K562 (cell line): ENCODE measurements around the gene CHIC2. TPM values are rescaled to one million over a fixed set of nuclear protein-coding genes. Genes with fewer than 3 reads are reported as not detected.

Source experiments
- ATAC-seq: fragments of 200-7000 bp; cut with Tn5 transposase; 3 replicates; pipeline ENCODE4 v1.9.1; 2020; ENCODE audit warnings: moderate library complexity
- BruUV-seq: library from RNA; stranded (reverse); fragments of 400-500 nt; replicated peaks from 2 replicates; lab custom pipeline; 2021; lab: Mats Ljungman, UMichigan
- CTCF ChIA-PET: fragments of 300-600 bp; formaldehyde crosslinking; extraction: SDS; loops from one replicate; lab custom pipeline; 2021; ENCODE audit warnings: low intra/inter-chr PET ratio; lab: Yijun Ruan, JAX
- POLR2A ChIA-PET: fragments of 300-600, 350-650 bp; sonication (Branson Sonifier 250); formaldehyde crosslinking; extraction: SDS; loops from one replicate; lab custom pipeline; 2021; ENCODE audit warnings: antibody characterized with exemption, inconsistent platforms; lab: Yijun Ruan, JAX
- DNase-seq, 4 experiments: peaks; one replicate each; pipeline versions ENCODE4 v3.0.0 to v3.0.0-alpha.2; 2011 to 2018; ENCODE audit warnings: low spot score in 3 of 4, mixed read lengths in 3 of 4; ENCODE audit errors: extremely low read depth in 1 of 4
- FAIRE-seq: peaks from 2 replicates; lab custom pipeline; 2011; peaks lifted over from hg19 to GRCh38; lab: Jason Lieb, UNC
- H2AFZ ChIP-seq: 2 replicates; pipeline ENCODE4 v1.6.0; 2011; ENCODE audit warnings: low read depth, low read length, control low read depth, inconsistent platforms
- H3K27ac ChIP-seq: fragments of 200-600 bp; 3 replicates; pipeline ENCODE4 v1.8.0; 2011; ENCODE audit warnings: low read depth, mild to moderate bottlenecking, control low read depth, inconsistent platforms, low read length, moderate library complexity, mixed read lengths; ENCODE audit errors: extremely low read depth
- H3K27me3 ChIP-seq, 2 experiments: fragments of 300-600 bp in 1 of 2; 2 replicates in 1 of 2; 3 replicates in 1 of 2; pipeline versions ENCODE4 v1.6.0 to v1.8.0; 2011; ENCODE audit warnings: inconsistent platforms in 2 of 2, low read length in 2 of 2, mild to moderate bottlenecking in 1 of 2, mixed read lengths in 1 of 2, moderate library complexity in 1 of 2; ENCODE audit not compliant: control insufficient read depth in 2 of 2, insufficient read depth in 2 of 2
- H3K36me3 ChIP-seq: fragments of 300-600 bp; 3 replicates; pipeline ENCODE4 v1.8.0; 2011; ENCODE audit warnings: mild to moderate bottlenecking, low read length, inconsistent platforms; ENCODE audit not compliant: control insufficient read depth, insufficient read depth
- H3K4me1 ChIP-seq, 2 experiments: fragments of 200-600 bp in 1 of 2; replicated peaks in 1 of 2; 2 replicates in 1 of 2; 3 replicates in 1 of 2; pipeline versions ENCODE4 v1.5.1 to v1.8.0; 2011; ENCODE audit warnings: inconsistent platforms in 2 of 2, low read length in 2 of 2, mild to moderate bottlenecking in 1 of 2, mixed read lengths in 1 of 2, moderate library complexity in 1 of 2; ENCODE audit not compliant: control insufficient read depth in 2 of 2, insufficient read depth in 2 of 2
- H3K4me2 ChIP-seq: 2 replicates; pipeline ENCODE4 v1.6.1; 2011; ENCODE audit warnings: low read length, control low read depth, inconsistent platforms, mixed read lengths; ENCODE audit not compliant: insufficient read depth
- H3K4me3 ChIP-seq: fragments of 200-600 bp; sonication (generic), shearing (Covaris generic); 2 replicates; pipeline ENCODE4 v1.5.1; 2016; ENCODE audit warnings: control low read depth, inconsistent platforms
- H3K79me2 ChIP-seq: fragments of 200-600 bp; 3 replicates; pipeline ENCODE4 v1.8.0; 2011; ENCODE audit warnings: low read length, inconsistent platforms; ENCODE audit not compliant: control insufficient read depth, insufficient read depth
- H3K9ac ChIP-seq, 2 experiments: 2 replicates each; pipeline versions ENCODE4 v1.6.0 to v1.6.1; 2011; ENCODE audit warnings: low read depth in 2 of 2, low read length in 2 of 2, control low read depth in 1 of 2, inconsistent platforms in 1 of 2, mild to moderate bottlenecking in 1 of 2, mixed read lengths in 1 of 2; ENCODE audit not compliant: insufficient read depth in 1 of 2
- H3K9me1 ChIP-seq: one replicate; pipeline ENCODE4 v1.6.0; 2011; ENCODE audit warnings: inconsistent platforms, mild to moderate bottlenecking, low read length, moderate library complexity; ENCODE audit not compliant: control insufficient read depth, insufficient read depth
- H3K9me3 ChIP-seq: replicated peaks from 2 replicates; pipeline ENCODE4 v1.5.1; 2011; ENCODE audit warnings: low read depth, low read length, inconsistent platforms; ENCODE audit not compliant: control insufficient read depth, insufficient read depth
- H4K20me1 ChIP-seq: replicated peaks from 2 replicates; pipeline ENCODE4 v1.6.1; 2011; ENCODE audit warnings: low read length, inconsistent platforms, mixed read lengths; ENCODE audit not compliant: control insufficient read depth, insufficient read depth
- ARHGAP35 ChIP-seq: fragments of 450-650 bp; IDR thresholded peaks from 2 replicates; pipeline ENCODE4 v1.6.1; 2018; ENCODE audit not compliant: partially characterized antibody
- POLR2B ChIP-seq: fragments of 450-650 bp; IDR thresholded peaks from 2 replicates; pipeline ENCODE4 v1.6.1; 2018; ENCODE audit warnings: low read depth; ENCODE audit not compliant: partially characterized antibody
- PPARD ChIP-seq: fragments of 250-450 bp; sonication (Bioruptor Pico); IDR thresholded peaks from 2 replicates; pipeline ENCODE4 v1.8.0; 2022; ENCODE audit warnings: inconsistent platforms, mild to moderate bottlenecking, moderate library complexity
- STAT5B ChIP-seq: fragments of 250-450 bp; sonication (Bioruptor Pico); IDR thresholded peaks from 2 replicates; pipeline ENCODE4 v1.8.0; 2021; ENCODE audit warnings: mild to moderate bottlenecking, inconsistent platforms
- TAF15 ChIP-seq: fragments of 200-400 bp; formaldehyde crosslinking; IDR thresholded peaks from 2 replicates; pipeline ENCODE4 v1.6.1; 2017; ENCODE audit warnings: mild to moderate bottlenecking, low read depth, low read length, moderate library complexity
- ZSCAN29 ChIP-seq: fragments of 450-650 bp; IDR thresholded peaks from 2 replicates; pipeline ENCODE4 v1.6.1; 2017
- WGBS: fragments of 100-300 bp; shearing (Covaris generic); methylation state at CpG from one replicate; pipeline ENCODE4 v1.1.6; 2016; ENCODE audit warnings: low coverage, mixed read lengths; ENCODE audit not compliant: insufficient coverage; ENCODE audit errors: missing lambda C conversion rate; 5-methylcytosine and 5-hydroxymethylcytosine counted together
- in situ Hi-C: fragments of 300-500 bp; cut with MboI; formaldehyde crosslinking; loops from 4 replicates; pipeline ENCODE4 v1.15.0; 2018; ENCODE audit warnings: inconsistent platforms, mixed read lengths
- intact Hi-C: fragments of 100-400 bp; cut with micrococcal nuclease; formaldehyde crosslinking; loops from 2 replicates; pipeline ENCODE4 v1.14.2; 2022
- polyA plus RNA-seq, 8 experiments: library from polyadenylated mRNA; depleted of rRNA in 4 of 8; stranded (reverse) in 5 of 8; unstranded in 3 of 8; fragments of >200 nt; fragmentation: Nextera tagmentation in 2 of 8; fragmentation: Illumina TruSeq in 1 of 8; extraction: Ambion mirVana in 2 of 8; extraction: Trizol in 1 of 8; gene quantifications; 2 replicates each; pipeline versions ENCODE4 v1.2.1 to v1.2.3, GENCODE V29; 2011 to 2014; ENCODE audit warnings: inconsistent platforms in 1 of 8, missing spikeins in 1 of 8
- total RNA-seq, 7 experiments: library from RNA; depleted of rRNA in 6 of 7; stranded (reverse); fragments of >200 nt in 6 of 7; fragmentation: Illumina TruSeq in 2 of 7; extraction: Trizol in 2 of 7; gene quantifications; 2 replicates each; pipeline versions ENCODE4 v1.2.1 to v1.2.3, GENCODE V29; 2011 to 2021; ENCODE audit warnings: low replicate concordance in 1 of 7

The CHIC2 gene
- total and polyA plus RNA-seq, 9 of the 15 experiments (the other 6 are each of a cell fraction or from before 2014, with no cell fraction given), result 0.89 to 25.1 (median 12.1) TPM

GRCh38 chr4:54095110-54095825 lies 30.9 kb upstream of the CHIC2 start:
- in situ Hi-C loops (no loop called here), intact Hi-C loops (loop anchor here (5.0 kb wide), 1 partner anchor 163 kb away; no protein-coding TSS in a partner anchor)
- no peak for TF ChIP-seq PPARD (CRISPR knock-in tag)
- TF ChIP-seq POLR2B, result no peak
- TF ChIP-seq STAT5B (CRISPR knock-in tag), result no peak
- ATAC-seq (no peak), FAIRE-seq (peak; percentile 46), DNase-seq (no peak)
- H3K4me1 ChIP-seq, result peaks cover 0 to 12% of the 10 kb centered on the region in 2 experiments; a peak in 2 of 5 replicates
- H3K9me1 ChIP-seq, result no peaks in the 10 kb centered on the region
- peaks cover 57 to 82% of the 10 kb centered on the region in 2 experiments; a peak in 4 of 5 replicates for H3K27me3 ChIP-seq
- H3K4me3 ChIP-seq, result no peak overlapping the region
- H2AFZ ChIP-seq, result no peak overlapping the region
- no peak overlapping the region for H3K9ac ChIP-seq
- no peaks in the 10 kb centered on the region; the same call in none of the 2 replicates for H3K9me3 ChIP-seq
- WGBS, result 2% methylated on average over 17 of the region's 19 CpGs
- H3K4me2 ChIP-seq, result no peak overlapping the region
- ChIA-PET POLR2A (no interaction called here), CTCF (no interaction called here)
- no peak overlapping the region for H3K27ac ChIP-seq
- H3K79me2 ChIP-seq, result no peaks in the 10 kb centered on the region
- no peaks in the 10 kb centered on the region for H3K36me3 ChIP-seq
- H4K20me1 ChIP-seq, result no peaks in the 10 kb centered on the region
- no TSS peak for BruUV-seq

GRCh38 chr4:54094451-54094850 lies 30.0 kb upstream of the CHIC2 start:
- Histone ChIP-seq H4K20me1 (no peaks in the 10 kb centered on the region), H3K4me3 (no peak overlapping the region), H3K27ac (no peak overlapping the region), H3K9ac (no peak overlapping the region), H3K9me1 (no peaks in the 10 kb centered on the region), H3K4me2 (no peak overlapping the region), H2AFZ (no peak overlapping the region), H3K27me3 (peaks cover 51 to 77% of the 10 kb centered on the region in 2 experiments; a peak in 4 of 5 replicates), H3K4me1 (peaks cover 0 to 12% of the 10 kb centered on the region in 2 experiments; a peak in 2 of 5 replicates), H3K36me3 (no peaks in the 10 kb centered on the region), H3K9me3 (no peaks in the 10 kb centered on the region; the same call in none of the 2 replicates), H3K79me2 (no peaks in the 10 kb centered on the region)
- DNase-seq (no peak), ATAC-seq (no peak), FAIRE-seq (no peak)
- WGBS, result 4% methylated on average over 6 of the region's 6 CpGs
- CTCF ChIA-PET, result no interaction called here
- intact Hi-C loops, result no loop called here
- POLR2A ChIA-PET, result no interaction called here
- no TSS peak for BruUV-seq
- no peak for TF ChIP-seq TAF15
- peak; percentile 59; the same call in 1 of the 2 replicates for TF ChIP-seq ZSCAN29
- no peak for TF ChIP-seq ARHGAP35
- in situ Hi-C loops, result no loop called here
